Measurements from ENCODE around the gene PDZD4.
"Not testable (repeated sequence)": the region's sequence is repeated elsewhere in the genome, so short reads cannot be mapped to it uniquely, and the experiment has no call there.

PDZD4 gene

GRCh38 chrX:153820601-153821000, 9.7 kb downstream of the PDZD4 start:
- CTCF ChIA-PET: no interaction called here
- POLR2A ChIA-PET: no interaction called here
- DNase-seq (ENCODE audit: extremely low spot score): no peak
- TF ChIP-seq LEF1 (IDR thresholded peaks at IDR 0.05; ENCODE audit: borderline replicate concordance): no peak
- no peak for TF ChIP-seq ELF4 (IDR thresholded peaks at IDR 0.05)
- TF ChIP-seq HDGF (IDR thresholded peaks at IDR 0.05; ENCODE audit: borderline replicate concordance): no peak
- no peak for TF ChIP-seq L3MBTL2 (conservative IDR thresholded peaks at IDR 0.05)
- no peak for TF ChIP-seq FOXA1 (IDR thresholded peaks at IDR 0.05)
- TF ChIP-seq FOXM1 (IDR thresholded peaks at IDR 0.05; ENCODE audit: borderline replicate concordance): no peak
- no peak for TF ChIP-seq ZNF384 (IDR thresholded peaks at IDR 0.05)

GRCh38 chrX:153819384-153820040, 10.8 kb downstream of the PDZD4 start:
- TF ChIP-seq ARNT (IDR thresholded peaks at IDR 0.05) (no peak), TARDBP (IDR thresholded peaks at IDR 0.05) (no peak), FOXK2 (IDR thresholded peaks at IDR 0.05) (no peak), LEF1 (IDR thresholded peaks at IDR 0.05; ENCODE audit: borderline replicate concordance) (no peak), FOXA1 (IDR thresholded peaks at IDR 0.05) (no peak), ELF4 (IDR thresholded peaks at IDR 0.05) (no peak), NFRKB (IDR thresholded peaks at IDR 0.05) (no peak), SUZ12 (IDR thresholded peaks at IDR 0.05) (no peak), BHLHE40 (IDR thresholded peaks at IDR 0.05; ENCODE audit: borderline replicate concordance) (no peak), ZNF384 (IDR thresholded peaks at IDR 0.05) (no peak), L3MBTL2 (conservative IDR thresholded peaks at IDR 0.05) (no peak)
- POLR2A ChIA-PET: interaction anchor here (0.8 to 1.3 kb wide), 3 partner anchors 25 to 115 kb away, joined by 3 to 4 read pairs (median 3); partner anchors contain the start of genes IDH3G, NAA10 and SSR4
- no peak for DNase-seq (ENCODE audit: extremely low spot score)
- CTCF ChIA-PET: interaction anchor here (2.3 kb wide), 1 partner anchor 127 kb away, joined by 10 read pairs; no protein-coding TSS in a partner anchor

GRCh38 chrX:153818571-153819383, 11.6 kb downstream of the PDZD4 start:
- POLR2A ChIA-PET: interaction anchor here (0.8 to 1.4 kb wide), 4 partner anchors 9 to 116 kb away, joined by 3 to 4 read pairs (median 3); partner anchors contain the start of genes IDH3G, NAA10 and SSR4
- CTCF ChIA-PET: interaction anchor here (0.6 to 2.3 kb wide), 2 partner anchors 128 to 284 kb away, joined by 3 to 10 read pairs; no protein-coding TSS in a partner anchor
- DNase-seq (ENCODE audit: extremely low spot score): peak; percentile 82
- TF ChIP-seq FOXM1 (IDR thresholded peaks at IDR 0.05; ENCODE audit: borderline replicate concordance) (no peak), NFRKB (IDR thresholded peaks at IDR 0.05) (no peak), LEF1 (IDR thresholded peaks at IDR 0.05; ENCODE audit: borderline replicate concordance) (no peak), TARDBP (IDR thresholded peaks at IDR 0.05) (no peak), FOXK2 (IDR thresholded peaks at IDR 0.05) (no peak), SP1 (IDR thresholded peaks at IDR 0.05) (no peak), PKNOX1 (IDR thresholded peaks at IDR 0.05) (no peak), SUZ12 (IDR thresholded peaks at IDR 0.05) (no peak), ARNT (IDR thresholded peaks at IDR 0.05) (no peak), L3MBTL2 (conservative IDR thresholded peaks at IDR 0.05) (no peak; the same call in 1 of the 2 replicates), HDGF (IDR thresholded peaks at IDR 0.05; ENCODE audit: borderline replicate concordance) (no peak)

- not testable (repeated sequence) for DNase-seq (ENCODE audit: extremely low spot score)
- CTCF ChIA-PET: interaction anchor here (0.6 to 2.3 kb wide), 2 partner anchors 129 to 285 kb away, joined by 3 to 10 read pairs; no protein-coding TSS in a partner anchor
- POLR2A ChIA-PET: interaction anchor here (1.4 kb wide), 1 partner anchor 10 kb away, joined by 3 read pairs; no protein-coding TSS in a partner anchor
Measured at GRCh38 chrX:153818064-153818463, 12.3 kb downstream of the PDZD4 start.

- no peak for TF ChIP-seq CTBP1 (IDR thresholded peaks at IDR 0.05; ENCODE audit: borderline replicate concordance)
- TF ChIP-seq FOXA1 (IDR thresholded peaks at IDR 0.05): no peak
- no peak for TF ChIP-seq HDGF (IDR thresholded peaks at IDR 0.05; ENCODE audit: borderline replicate concordance)
- TF ChIP-seq ZNF384 (IDR thresholded peaks at IDR 0.05): no peak
- TF ChIP-seq LEF1 (IDR thresholded peaks at IDR 0.05; ENCODE audit: borderline replicate concordance): no peak
- no peak for TF ChIP-seq L3MBTL2 (conservative IDR thresholded peaks at IDR 0.05)
- no peak for TF ChIP-seq SUZ12 (IDR thresholded peaks at IDR 0.05)
- CTCF ChIA-PET: no interaction called here
Measured at GRCh38 chrX:153816831-153817690, 13.3 kb downstream of the PDZD4 start.

GRCh38 chrX:153814591-153815315, 15.6 kb downstream of the PDZD4 start:
- TF ChIP-seq FOXM1 (IDR thresholded peaks at IDR 0.05; ENCODE audit: borderline replicate concordance) (no peak), FOXK2 (IDR thresholded peaks at IDR 0.05) (no peak), TARDBP (IDR thresholded peaks at IDR 0.05) (no peak), PKNOX1 (IDR thresholded peaks at IDR 0.05) (no peak)
- CTCF ChIA-PET: no interaction called here
- no peak for DNase-seq (ENCODE audit: extremely low spot score)
- POLR2A ChIA-PET: no interaction called here

More at GRCh38 chrX:153816831-153817690, 13.3 kb downstream of the PDZD4 start:
- no peak for DNase-seq (ENCODE audit: extremely low spot score)
- POLR2A ChIA-PET: no interaction called here
